Measurements from ENCODE around the gene LMO2.

- TF ChIP-seq ZFP3 (CRISPR knock-in tag; IDR thresholded peaks at IDR 0.05) (no peak), RARB (CRISPR knock-in tag; IDR thresholded peaks at IDR 0.05) (no peak), PPARA (CRISPR knock-in tag; IDR thresholded peaks at IDR 0.05; ENCODE audit: borderline replicate concordance) (no peak)
These were observed 24.9 kb downstream of the LMO2 start for GRCh38 chr11:33866936-33867335.
